Caki2 (cell line): ENCODE results near the gene NXN. TPM values are rescaled to one million over a fixed set of nuclear protein-coding genes. Genes with fewer than 3 reads are reported as not detected.
A peak's percentile ranks its signal among the peaks of the same experiment; 100 is the strongest.
"Not testable (repeated sequence)": the region's sequence is repeated elsewhere in the genome, so short reads cannot be mapped to it uniquely, and the experiment has no call there.

ENCODE experiments used
- DNase-seq: peaks from one replicate; pipeline ENCODE4 v3.0.0-alpha.2; 2015; ENCODE audit warnings: low read depth
- in situ Hi-C: cut with HindIII; loops from 2 replicates; pipeline ENCODE4 v1.10.0; 2016; ENCODE audit warnings: low sequenced_read_pairs, low pct_unique_long_range_greater_than_20kb, mixed read lengths
- total RNA-seq: library from RNA; depleted of rRNA; stranded (reverse); fragments of >200 nt; shearing (Covaris generic); gene quantifications from 2 replicates; pipeline ENCODE4 v1.2.3, GENCODE V29; 2014; ENCODE audit warnings: low replicate concordance

The NXN gene
- total RNA-seq, 1 experiment from 2014 or later = 65.7 TPM

DNA sequence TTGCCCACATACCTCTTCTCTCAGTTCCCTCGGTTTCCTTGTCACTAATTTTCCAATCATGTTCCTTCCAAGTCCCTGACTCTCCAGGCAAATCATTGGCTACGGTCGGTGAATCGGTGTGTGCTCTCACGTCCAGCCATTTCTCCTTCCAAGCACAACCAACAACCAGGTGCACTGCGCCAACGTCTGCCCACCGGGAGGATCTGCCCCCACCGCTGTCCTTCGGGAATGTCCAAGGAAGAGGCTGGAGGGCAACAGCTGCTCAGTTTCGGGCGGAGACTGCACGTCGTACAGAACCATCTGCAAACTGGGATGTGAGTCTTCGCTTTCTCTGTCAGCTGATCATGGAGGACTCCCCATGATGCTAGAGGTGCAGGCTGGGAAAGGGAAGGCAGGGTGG, 8.4 kb upstream of the NXN start:
- in situ Hi-C loops = no loop called here

DNA sequence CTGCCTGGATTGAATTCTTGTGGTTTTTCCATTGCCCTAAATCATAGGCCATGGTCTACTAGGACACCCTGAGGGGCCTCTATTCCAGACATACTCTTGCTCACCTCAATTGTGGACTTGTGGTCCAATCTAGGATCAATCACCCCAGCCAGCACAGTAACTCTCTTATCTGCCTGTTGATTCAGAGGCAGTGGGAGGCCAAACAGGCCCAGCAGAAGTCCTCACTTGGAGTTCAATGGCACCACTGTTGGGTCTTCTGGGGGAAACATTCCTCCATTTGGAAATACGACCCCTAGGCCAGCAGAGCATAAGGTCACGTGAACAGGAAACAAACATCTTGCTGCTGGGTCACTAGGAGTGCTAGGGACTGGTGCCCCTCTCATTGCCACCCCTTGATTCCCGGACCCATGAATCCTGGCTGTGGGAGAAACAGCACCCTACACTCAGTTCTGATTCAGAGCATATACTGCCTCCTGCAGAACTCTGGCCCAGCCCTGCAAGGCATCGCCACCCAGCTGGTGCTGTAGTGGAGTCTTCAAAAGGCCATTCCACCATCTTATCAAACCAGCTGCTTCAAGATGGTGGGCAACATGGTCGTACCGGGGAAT, 6.8 kb upstream of the NXN start:
- in situ Hi-C loops = no loop called here
- DNase-seq = no peak

More for the DNA sequence above, 8.4 kb upstream of the NXN start:
- DNase-seq = no peak

DNA sequence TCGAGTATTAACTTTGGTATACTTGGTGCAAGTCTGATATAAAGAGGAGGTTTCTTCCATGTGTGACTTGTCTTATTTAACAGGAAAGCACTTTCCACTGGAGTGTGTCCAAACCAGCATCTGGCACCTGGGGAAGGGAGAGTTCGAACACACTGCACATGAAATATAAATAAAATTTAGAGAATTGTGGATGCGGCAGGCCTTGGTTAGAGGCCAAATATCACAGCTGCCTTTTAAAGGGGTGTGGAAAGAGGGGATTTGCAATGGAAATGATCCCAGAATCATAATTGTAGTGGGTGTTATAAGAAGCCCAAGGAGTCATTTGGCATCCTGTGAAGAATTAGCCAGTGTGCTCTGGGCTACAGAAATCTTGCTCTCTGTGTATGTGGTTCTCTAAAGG, 4.3 kb upstream of the NXN start:
- DNase-seq = no peak
- in situ Hi-C loops = no loop called here

DNA sequence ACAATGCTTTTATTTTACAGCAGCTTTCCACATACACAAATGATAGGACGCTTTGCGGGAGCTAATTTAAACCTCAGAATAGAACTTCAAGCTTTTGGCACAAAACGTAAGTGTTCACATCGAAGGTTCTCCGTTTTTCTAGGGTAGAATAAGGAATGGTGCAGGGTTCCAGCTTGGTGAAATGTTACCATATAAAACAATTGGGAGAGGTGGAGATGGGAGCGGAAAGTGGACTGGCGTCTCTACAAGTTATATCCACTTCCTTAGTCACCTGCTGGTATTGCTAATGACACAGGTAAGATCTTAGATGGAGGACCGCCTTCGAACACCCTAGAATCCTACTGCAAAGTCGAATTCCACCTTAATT, 1.7 kb upstream of the NXN start:
- DNase-seq = no peak
- in situ Hi-C loops = no loop called here

DNA sequence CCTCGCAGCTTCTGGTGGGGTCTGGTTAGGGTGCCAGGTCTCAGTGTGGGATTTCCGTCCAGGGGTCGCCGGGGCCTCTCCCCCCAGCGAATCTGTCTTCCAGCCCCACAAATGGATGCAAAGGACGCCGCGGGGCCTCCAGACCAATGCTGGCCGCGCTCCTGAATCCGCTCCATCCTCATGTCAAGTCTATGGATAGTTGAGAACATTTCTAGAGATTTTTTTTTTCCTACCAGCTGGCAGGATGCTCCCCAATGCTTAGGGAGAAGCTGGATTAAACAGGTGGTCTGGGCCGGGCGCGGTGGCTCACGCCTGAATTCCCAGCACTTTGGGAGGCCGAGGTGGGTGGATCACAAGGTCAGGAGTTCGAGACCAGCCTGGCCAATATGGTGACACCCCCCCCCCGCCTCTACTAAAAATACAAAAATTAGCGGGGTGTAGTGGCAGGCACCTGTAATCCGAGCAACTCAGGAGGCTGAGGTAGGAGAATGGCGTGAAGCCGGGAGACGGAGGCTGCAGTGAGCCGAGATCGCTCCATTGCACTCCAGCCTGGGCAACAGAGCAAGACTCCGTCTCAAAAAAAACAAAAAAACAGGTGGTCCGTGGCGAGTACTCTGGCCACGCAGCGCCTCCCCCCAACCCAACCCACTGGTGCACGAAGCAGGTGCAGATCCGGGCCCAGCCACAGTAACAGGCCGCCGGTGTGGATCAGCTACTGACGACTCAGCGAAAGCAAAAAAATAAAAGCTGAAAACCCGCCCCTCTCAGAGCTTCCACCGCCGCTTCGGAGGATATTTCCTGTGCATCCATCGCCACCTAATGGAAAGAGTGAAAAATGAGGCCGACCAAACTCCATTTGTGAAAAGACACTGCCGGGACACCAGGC, 1.1 kb upstream of the NXN start:
- in situ Hi-C loops = no loop called here

GRCh38 chr17:979212-979538, 401 bp downstream of the NXN start:
- in situ Hi-C loops = no loop called here
- DNase-seq = no peak

More for the DNA sequence above, 1.1 kb upstream of the NXN start:
- DNase-seq = peak; percentile 75

- no peak for DNase-seq
Observed at GRCh38 chr17:978103-979093, 1.2 kb downstream of the NXN start.

GRCh38 chr17:977166-977565, 2.4 kb downstream of the NXN start:
- DNase-seq = no peak
- in situ Hi-C loops = no loop called here

More at GRCh38 chr17:978103-979093, 1.2 kb downstream of the NXN start:
- in situ Hi-C loops = no loop called here

DNA sequence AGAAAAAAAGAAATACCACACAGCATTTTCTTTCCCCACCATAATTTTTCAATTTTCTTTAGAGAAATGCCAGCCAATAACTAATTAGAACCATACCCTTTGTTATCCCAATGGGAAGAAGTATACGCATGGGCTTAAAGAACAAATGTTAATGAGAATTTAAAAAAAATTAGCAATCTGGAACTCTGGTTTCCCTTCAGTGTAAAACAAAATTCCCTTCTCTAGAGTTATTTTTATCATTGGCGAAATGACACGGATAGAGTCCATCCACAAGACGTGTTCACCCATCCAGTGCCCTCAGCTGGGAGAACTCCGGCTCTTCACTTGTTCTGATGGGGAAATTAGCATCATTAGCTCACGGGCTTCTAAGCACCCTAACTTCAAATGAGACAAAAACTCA, 3.3 kb downstream of the NXN start:
- in situ Hi-C loops = no loop called here
- no peak for DNase-seq

- in situ Hi-C loops = no loop called here
- DNase-seq = no peak
Observed at GRCh38 chr17:975371-975915, 4.1 kb downstream of the NXN start.

- DNase-seq, in situ Hi-C loops: not testable (repeated sequence)
Observed at GRCh38 chr17:974778-975177, 4.8 kb downstream of the NXN start.

DNA sequence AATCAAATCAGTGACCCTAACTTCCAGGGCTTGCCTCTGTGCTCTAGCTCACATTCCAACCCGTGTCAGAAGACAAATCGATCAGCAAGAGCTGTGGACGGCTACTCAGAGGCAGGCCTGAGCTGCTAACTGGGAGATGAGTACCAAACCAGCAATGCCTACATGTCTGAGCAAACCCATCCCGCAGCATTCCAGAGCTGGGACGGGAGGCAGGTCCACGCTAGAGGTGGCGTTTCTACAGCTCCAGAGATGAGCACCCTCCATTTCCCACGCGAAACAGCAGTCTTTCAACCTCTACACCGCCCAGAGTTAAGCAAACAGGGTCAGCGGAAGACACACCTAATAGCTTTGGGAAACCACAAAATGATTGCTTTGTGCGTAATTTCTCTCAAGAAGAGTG, 6.5 kb downstream of the NXN start:
- in situ Hi-C loops = no loop called here
- peak; percentile 86 for DNase-seq

DNA sequence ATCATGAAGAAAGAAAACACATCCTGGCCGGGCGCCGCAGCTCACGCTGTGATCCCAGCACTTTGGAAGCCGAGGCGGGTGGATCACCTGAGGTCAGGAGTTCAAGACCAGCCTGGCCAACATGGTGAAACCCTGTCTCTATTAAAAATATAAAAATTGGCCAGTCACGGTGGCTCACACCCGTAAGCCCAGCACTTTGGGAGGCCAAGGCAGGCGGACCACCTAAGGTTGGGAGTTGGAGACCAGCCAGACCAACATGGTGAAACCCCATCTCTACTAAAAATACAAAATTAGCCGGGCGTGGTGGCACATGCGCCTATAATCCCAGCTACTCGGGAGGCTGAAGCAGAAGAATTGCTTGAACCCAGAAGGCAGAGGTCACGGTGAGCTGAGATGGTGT, 7.7 kb downstream of the NXN start:
- in situ Hi-C loops, DNase-seq: not testable (repeated sequence)

DNA sequence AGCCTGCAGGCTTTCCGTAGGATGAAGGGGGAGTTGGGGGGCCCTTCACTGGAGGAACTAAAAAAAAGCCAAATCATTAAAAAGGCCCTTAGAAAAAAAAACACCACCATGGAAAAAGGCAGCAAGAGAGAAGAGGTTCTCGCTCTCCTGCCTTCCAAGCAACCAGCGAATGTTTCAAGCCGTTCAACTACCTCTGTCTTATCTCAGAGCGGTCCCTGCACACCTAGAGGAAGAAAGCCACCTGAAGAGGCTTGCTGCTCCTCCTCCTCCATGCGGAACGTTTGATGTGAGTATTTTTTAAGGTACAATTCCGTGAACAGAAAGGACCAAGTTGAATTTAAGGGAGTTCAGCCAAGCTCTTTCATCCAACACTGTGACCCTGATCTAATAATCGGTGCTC, 9.2 kb downstream of the NXN start:
- in situ Hi-C loops = no loop called here

GRCh38 chr17:969811-970355, 9.7 kb downstream of the NXN start:
- in situ Hi-C loops = no loop called here
- no peak for DNase-seq

More for the DNA sequence above, 9.2 kb downstream of the NXN start:
- DNase-seq = no peak

DNA sequence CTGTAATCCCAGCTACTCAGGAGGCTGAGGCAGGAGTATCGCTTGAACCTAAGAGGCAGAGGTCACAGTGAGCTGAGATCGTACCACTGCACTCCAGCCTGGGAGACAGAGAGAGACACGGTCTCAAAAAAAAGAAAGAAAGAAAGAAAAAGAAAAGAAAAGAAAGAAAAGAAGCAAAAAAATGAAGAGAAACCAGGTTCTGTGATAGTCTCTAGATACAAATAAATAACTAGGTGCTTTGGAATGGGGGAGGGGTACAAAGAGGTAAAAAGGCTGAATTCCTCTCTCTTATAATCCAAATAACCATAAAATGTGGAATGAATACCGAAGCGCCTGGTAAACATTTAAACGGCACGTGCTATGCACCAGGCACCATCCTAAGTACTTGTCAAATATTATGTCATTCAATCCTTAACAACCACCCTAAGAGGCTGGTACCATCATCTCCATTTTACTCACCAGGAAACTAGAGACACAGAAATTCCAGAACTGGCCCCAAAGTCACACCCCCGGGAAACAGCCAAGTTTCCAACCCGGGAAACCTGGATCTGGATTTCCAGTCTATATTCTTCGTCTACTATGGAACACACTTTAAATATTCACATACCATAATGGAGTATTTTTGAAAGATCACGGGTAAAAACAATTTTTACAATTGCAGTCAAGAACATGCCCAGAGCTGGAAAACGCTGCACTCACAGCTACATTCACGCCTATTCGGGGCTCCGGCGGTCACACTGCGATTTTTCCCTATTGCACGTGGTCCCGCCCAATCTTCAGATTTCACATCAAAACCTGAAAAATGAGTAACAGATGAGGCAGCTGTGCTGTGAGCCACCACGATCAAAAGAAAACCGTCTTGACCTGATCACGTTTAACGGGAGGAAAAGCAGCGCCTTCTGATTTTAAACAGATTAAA, 10.5 kb downstream of the NXN start:
- no peak for DNase-seq
- in situ Hi-C loops = no loop called here

GRCh38 chr17:967122-967521, 12.5 kb downstream of the NXN start:
- no peak for DNase-seq
- in situ Hi-C loops = no loop called here
